H9 (cell line): ENCODE results near the gene ZNHIT2. TPM values are rescaled to one million over a fixed set of nuclear protein-coding genes. Genes with fewer than 3 reads are reported as not detected.

Source experiments
- DNase-seq: peaks from one replicate; pipeline ENCODE4 v3.0.0-alpha.2; 2017
- H2AFZ ChIP-seq: one replicate; pipeline ENCODE4 v1.6.1; 2013; ENCODE audit warnings: mild to moderate bottlenecking, low read length, control low read depth, moderate library complexity
- H2AK5ac ChIP-seq: 2 replicates; pipeline ENCODE4 v1.6.1; 2013; ENCODE audit warnings: low read length, control low read depth, mixed read lengths; ENCODE audit not compliant: insufficient read length
- H2BK120ac ChIP-seq: one replicate; pipeline ENCODE4 v1.6.1; 2013; ENCODE audit warnings: low read depth, mild to moderate bottlenecking, low read length, control low read depth, inconsistent platforms; ENCODE audit not compliant: poor library complexity, severe bottlenecking
- H2BK12ac ChIP-seq: 2 replicates; pipeline ENCODE4 v1.6.1; 2013; ENCODE audit warnings: low read length, control low read depth, mixed read lengths, low read depth; ENCODE audit not compliant: insufficient read length
- H2BK15ac ChIP-seq: 2 replicates; pipeline ENCODE4 v1.6.1; 2013; ENCODE audit warnings: low read depth, low read length, control low read depth
- H2BK20ac ChIP-seq: one replicate; pipeline ENCODE4 v1.6.1; 2013; ENCODE audit warnings: low read depth, mild to moderate bottlenecking, low read length, control low read depth, inconsistent platforms; ENCODE audit not compliant: poor library complexity, severe bottlenecking
- H2BK5ac ChIP-seq: 2 replicates; pipeline ENCODE4 v1.6.1; 2013; ENCODE audit warnings: low read length, control low read depth, mixed read lengths; ENCODE audit not compliant: insufficient read length
- H3K14ac ChIP-seq: 2 replicates; pipeline ENCODE4 v1.6.1; 2013; ENCODE audit warnings: low read length, control low read depth; ENCODE audit not compliant: insufficient read depth
- H3K18ac ChIP-seq: 2 replicates; pipeline ENCODE4 v1.6.1; 2013; ENCODE audit warnings: low read depth, mild to moderate bottlenecking, mixed read lengths, low read length, control low read depth; ENCODE audit not compliant: insufficient read length
- H3K23ac ChIP-seq: 2 replicates; pipeline ENCODE4 v1.6.1; 2013; ENCODE audit warnings: low read length, control low read depth, mixed read lengths, low read depth; ENCODE audit not compliant: insufficient read length
- H3K23me2 ChIP-seq: 2 replicates; pipeline ENCODE4 v1.6.1; 2013; ENCODE audit warnings: low read depth, mild to moderate bottlenecking, mixed read lengths, low read length, control low read depth; ENCODE audit not compliant: insufficient read length, poor library complexity, severe bottlenecking
- H3K27ac ChIP-seq: 2 replicates; pipeline ENCODE4 v1.5.1; 2013; ENCODE audit warnings: low read length, control low read depth, mixed read lengths, low read depth; ENCODE audit not compliant: insufficient read length
- H3K27me3 ChIP-seq: 2 replicates; pipeline ENCODE4 v1.6.1; 2013; ENCODE audit warnings: low read length, control low read depth, inconsistent platforms; ENCODE audit not compliant: insufficient read depth
- H3K4ac ChIP-seq: 2 replicates; pipeline ENCODE4 v1.6.1; 2013; ENCODE audit warnings: low read depth, mild to moderate bottlenecking, control low read depth, inconsistent platforms, low read length, moderate library complexity
- H3K4me1 ChIP-seq: 2 replicates; pipeline ENCODE4 v1.6.1; 2013; ENCODE audit warnings: low read length, control low read depth, inconsistent platforms; ENCODE audit not compliant: insufficient read depth
- H3K4me2 ChIP-seq: 2 replicates; pipeline ENCODE4 v1.6.1; 2013; ENCODE audit warnings: low read length, control low read depth, mixed read lengths; ENCODE audit not compliant: insufficient read length, insufficient read depth
- H3K56ac ChIP-seq: 2 replicates; pipeline ENCODE4 v1.6.1; 2013; ENCODE audit warnings: low read depth, mild to moderate bottlenecking, mixed read lengths, low read length, control low read depth; ENCODE audit not compliant: insufficient read length
- H3K79me1 ChIP-seq: 2 replicates; pipeline ENCODE4 v1.6.1; 2013; ENCODE audit warnings: low read depth, mild to moderate bottlenecking, moderate library complexity, low read length, control low read depth, inconsistent platforms; ENCODE audit not compliant: insufficient read depth, poor library complexity, severe bottlenecking
- H3K79me2 ChIP-seq: 2 replicates; pipeline ENCODE4 v1.6.1; 2013; ENCODE audit warnings: low read length, control low read depth, inconsistent platforms; ENCODE audit not compliant: insufficient read depth
- H3K9ac ChIP-seq: 2 replicates; pipeline ENCODE4 v1.6.1; 2013; ENCODE audit warnings: low read length, control low read depth, mixed read lengths; ENCODE audit not compliant: insufficient read length; ENCODE audit errors: extremely low read depth
- H3K9me3 ChIP-seq: one replicate; pipeline ENCODE4 v1.6.1; 2013; ENCODE audit warnings: low read depth, low read length, inconsistent platforms; ENCODE audit not compliant: control insufficient read depth
- H3T11ph ChIP-seq: one replicate; pipeline ENCODE4 v1.6.1; 2013; ENCODE audit warnings: mild to moderate bottlenecking, low read length, control low read depth, inconsistent platforms
- H4K20me1 ChIP-seq: one replicate; pipeline ENCODE4 v1.6.1; 2013; ENCODE audit not compliant: control insufficient read depth, insufficient read length, insufficient read depth
- H4K5ac ChIP-seq: 2 replicates; pipeline ENCODE4 v1.6.1; 2013; ENCODE audit warnings: low read depth, mild to moderate bottlenecking, mixed read lengths, low read length, control low read depth; ENCODE audit not compliant: insufficient read length
- H4K8ac ChIP-seq: replicated peaks from 2 replicates; pipeline ENCODE4 v1.6.1; 2013; ENCODE audit warnings: low read length, control low read depth, mixed read lengths, low read depth; ENCODE audit not compliant: insufficient read length
- H4K91ac ChIP-seq: 2 replicates; pipeline ENCODE4 v1.6.1; 2013; ENCODE audit warnings: low read depth, mild to moderate bottlenecking, moderate library complexity, mixed read lengths, low read length, control low read depth; ENCODE audit not compliant: insufficient read length
- H3K27ac Mint-ChIP-seq, 3 experiments: 2 replicates in 2 of 3; 3 replicates in 1 of 3; pipeline ENCODE4 v1.8.0; 2020 to 2021; ENCODE audit warnings: mixed read lengths in 3 of 3, mild to moderate bottlenecking in 1 of 3, moderate library complexity in 1 of 3
- H3K27me3 Mint-ChIP-seq: 2 replicates; pipeline ENCODE4 v1.8.0; 2021; ENCODE audit warnings: low read depth, mild to moderate bottlenecking, moderate library complexity, mixed read lengths
- H3K36me3 Mint-ChIP-seq, 3 experiments: 2 replicates in 2 of 3; 3 replicates in 1 of 3; pipeline ENCODE4 v1.8.0; 2020 to 2021; ENCODE audit warnings: low read depth in 3 of 3, mixed read lengths in 3 of 3; ENCODE audit not compliant: insufficient read depth in 1 of 3
- H3K4me1 Mint-ChIP-seq, 2 experiments: 2 replicates each; pipeline ENCODE4 v1.8.0; 2020; ENCODE audit warnings: mixed read lengths in 2 of 2
- H3K4me3 Mint-ChIP-seq, 2 experiments: 2 replicates in 1 of 2; 3 replicates in 1 of 2; pipeline ENCODE4 v1.8.0; 2020 to 2021; ENCODE audit warnings: mild to moderate bottlenecking in 2 of 2, mixed read lengths in 2 of 2, moderate library complexity in 1 of 2
- H3K9me3 Mint-ChIP-seq, 2 experiments: 2 replicates in 1 of 2; 3 replicates in 1 of 2; pipeline ENCODE4 v1.8.0; 2020; ENCODE audit warnings: mild to moderate bottlenecking in 2 of 2, mixed read lengths in 2 of 2, moderate library complexity in 1 of 2
- whole genome bisulfite sequencing: extraction: QIAGEN DNeasy Blood & Tissue Kit; methylation state at CpG from one replicate; pipeline ENCODE4 v1.1.7; 2013; ENCODE audit warnings: missing lambda C conversion rate, low lambda C conversion rate, mixed read lengths; ENCODE audit not compliant: insufficient read length; ENCODE audit errors: extremely low coverage; 5-methylcytosine and 5-hydroxymethylcytosine counted together
- total RNA-seq: library from RNA; stranded (reverse); gene quantifications from 2 replicates; pipeline ENCODE4 v1.2.1, GENCODE V29; 2021
- TF ChIP-seq, protein P1 (sequence below): fragments of 200-600 bp; sonication (generic); conservative IDR thresholded peaks from 3 replicates; pipeline ENCODE4 v1.8.0; 2021; ENCODE audit warnings: antibody characterized with exemption, mild to moderate bottlenecking

The ZNHIT2 gene
- total RNA-seq, 1 experiment from 2014 or later = 18.3 TPM

GRCh38 chr11:65071907-65072630, 45.4 kb downstream of the ZNHIT2 start:
- H3K9ac ChIP-seq = no peak overlapping the region
- H3K14ac ChIP-seq = no peak overlapping the region
- TF ChIP-seq, protein P1, sequence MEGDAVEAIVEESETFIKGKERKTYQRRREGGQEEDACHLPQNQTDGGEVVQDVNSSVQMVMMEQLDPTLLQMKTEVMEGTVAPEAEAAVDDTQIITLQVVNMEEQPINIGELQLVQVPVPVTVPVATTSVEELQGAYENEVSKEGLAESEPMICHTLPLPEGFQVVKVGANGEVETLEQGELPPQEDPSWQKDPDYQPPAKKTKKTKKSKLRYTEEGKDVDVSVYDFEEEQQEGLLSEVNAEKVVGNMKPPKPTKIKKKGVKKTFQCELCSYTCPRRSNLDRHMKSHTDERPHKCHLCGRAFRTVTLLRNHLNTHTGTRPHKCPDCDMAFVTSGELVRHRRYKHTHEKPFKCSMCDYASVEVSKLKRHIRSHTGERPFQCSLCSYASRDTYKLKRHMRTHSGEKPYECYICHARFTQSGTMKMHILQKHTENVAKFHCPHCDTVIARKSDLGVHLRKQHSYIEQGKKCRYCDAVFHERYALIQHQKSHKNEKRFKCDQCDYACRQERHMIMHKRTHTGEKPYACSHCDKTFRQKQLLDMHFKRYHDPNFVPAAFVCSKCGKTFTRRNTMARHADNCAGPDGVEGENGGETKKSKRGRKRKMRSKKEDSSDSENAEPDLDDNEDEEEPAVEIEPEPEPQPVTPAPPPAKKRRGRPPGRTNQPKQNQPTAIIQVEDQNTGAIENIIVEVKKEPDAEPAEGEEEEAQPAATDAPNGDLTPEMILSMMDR = no peak
- H2BK15ac ChIP-seq = no peak overlapping the region
- H2BK12ac ChIP-seq = no peak overlapping the region
- H4K8ac ChIP-seq = no peak overlapping the region
- H2BK5ac ChIP-seq = no peak overlapping the region
- H3K18ac ChIP-seq = no peak overlapping the region
- H3K27ac ChIP-seq = no peak overlapping the region
- Mint-ChIP-seq H3K4me1 (peaks cover 8 to 13% of the 10 kb centered on the region in 2 experiments), H3K4me3 (no peak overlapping the region), H3K27ac (peak overlapping the region in 1 of 3 experiments; percentile 15; a peak in 1 of 7 replicates), H3K27me3 (no peaks in the 10 kb centered on the region), H3K9me3 (no peaks in the 10 kb centered on the region), H3K36me3 (peaks cover 8 to 18% (median 16%) of the 10 kb centered on the region in 3 experiments)
- H4K5ac ChIP-seq = peak overlapping the region; percentile 42
- H3K79me1 ChIP-seq = no peaks in the 10 kb centered on the region
- no peak for DNase-seq
- H3K4ac ChIP-seq = no peak overlapping the region
- H4K20me1 ChIP-seq = no peaks in the 10 kb centered on the region
- H3K9me3 ChIP-seq = no peaks in the 10 kb centered on the region
- H3T11ph ChIP-seq = no peak overlapping the region
- H3K56ac ChIP-seq = no peak overlapping the region
- H3K79me2 ChIP-seq = no peaks in the 10 kb centered on the region
- H2AK5ac ChIP-seq = no peak overlapping the region
- no CpG with 5 or more reads among the region's 4 CpGs for WGBS
- no peak overlapping the region for H3K4me2 ChIP-seq
- no peaks in the 10 kb centered on the region for H3K27me3 ChIP-seq
- H2AFZ ChIP-seq = no peak overlapping the region
- no peak overlapping the region for H3K23ac ChIP-seq
- no peak overlapping the region for H4K91ac ChIP-seq
- no peaks in the 10 kb centered on the region for H3K23me2 ChIP-seq
- H3K4me1 ChIP-seq = peaks cover 2% of the 10 kb centered on the region; the same call in 1 of the 2 replicates
- H2BK20ac ChIP-seq = no peak overlapping the region
- H2BK120ac ChIP-seq = no peak overlapping the region
